Amniotic stem cell (primary cell): Measurements from ENCODE around the gene BBS7.

ENCODE experiments used
- DNase-seq: peaks from one replicate; lab custom pipeline; 2025; lab: John Stamatoyannopoulos, UW

BBS7 gene

GRCh38 chr4:121791481-121791880 is 78.8 kb downstream of the BBS7 start:
- peak; percentile 6 for DNase-seq

- DNase-seq = no peak
These were observed 79.3 kb downstream of the BBS7 start for GRCh38 chr4:121790976-121791375.

- DNase-seq = peak; percentile 46
These were observed 80.1 kb downstream of the BBS7 start for GRCh38 chr4:121789960-121790829.

- DNase-seq = no peak
These were observed 80.8 kb downstream of the BBS7 start for GRCh38 chr4:121789455-121789854.

GRCh38 chr4:121788896-121789295 is 81.4 kb downstream of the BBS7 start:
- no peak for DNase-seq

GRCh38 chr4:121786221-121786620 is 84.1 kb downstream of the BBS7 start:
- DNase-seq = no peak

GRCh38 chr4:121785479-121785878 is 84.8 kb downstream of the BBS7 start:
- DNase-seq = no peak

- peak; percentile 74 for DNase-seq
These were observed 85.3 kb downstream of the BBS7 start for GRCh38 chr4:121784975-121785374.

- no peak for DNase-seq
These were observed 85.9 kb downstream of the BBS7 start for GRCh38 chr4:121784401-121784800.

- DNase-seq = no peak
These were observed 87.1 kb downstream of the BBS7 start for GRCh38 chr4:121783210-121783609.

GRCh38 chr4:121778991-121779628 is 91.2 kb downstream of the BBS7 start:
- no peak for DNase-seq

- no peak for DNase-seq
These were observed 92.6 kb downstream of the BBS7 start for GRCh38 chr4:121777625-121778024.

- DNase-seq = no peak
These were observed 93.5 kb downstream of the BBS7 start for GRCh38 chr4:121776610-121777401.
